Astrocyte (in vitro differentiated cells and primary cell): ENCODE results near the gene MBD3L4. TPM values are rescaled to one million over a fixed set of nuclear protein-coding genes. Genes with fewer than 3 reads are reported as not detected.
"Not testable (repeated sequence)": the region's sequence is repeated elsewhere in the genome, so short reads cannot be mapped to it uniquely, and the experiment has no call there.

Source experiments
- DNase-seq: peaks from one replicate; pipeline ENCODE4 v3.0.0-alpha.2; 2010; ENCODE audit warnings: low read depth
- FAIRE-seq: peaks from 2 replicates; lab custom pipeline; 2011; peaks lifted over from hg19 to GRCh38; lab: Jason Lieb, UNC
- H2AFZ ChIP-seq: 2 replicates; pipeline ENCODE4 v1.6.0; 2012; ENCODE audit warnings: low read depth, low read length, inconsistent platforms
- H3K27ac ChIP-seq: 2 replicates; pipeline ENCODE4 v1.5.1; 2011; ENCODE audit warnings: low read depth, low read length, inconsistent platforms
- H3K27me3 ChIP-seq: 2 replicates; pipeline ENCODE4 v1.6.0; 2011; ENCODE audit warnings: low read length, inconsistent platforms; ENCODE audit not compliant: insufficient read depth
- H3K36me3 ChIP-seq: 2 replicates; pipeline ENCODE4 v1.5.1; 2011; ENCODE audit warnings: low read length, inconsistent platforms; ENCODE audit not compliant: insufficient read depth
- H3K4me1 ChIP-seq: 2 replicates; pipeline ENCODE4 v1.5.1; 2011; ENCODE audit warnings: low read length, inconsistent platforms; ENCODE audit not compliant: insufficient read depth
- H3K4me2 ChIP-seq: 2 replicates; pipeline ENCODE4 v1.6.0; 2012; ENCODE audit warnings: low read length, inconsistent platforms
- H3K4me3 ChIP-seq: 2 replicates; pipeline ENCODE4 v1.5.1; 2011; ENCODE audit warnings: low read depth, mild to moderate bottlenecking, low read length, inconsistent platforms; ENCODE audit not compliant: insufficient read depth
- H3K79me2 ChIP-seq: 2 replicates; pipeline ENCODE4 v1.6.0; 2012; ENCODE audit warnings: mild to moderate bottlenecking, low read length, inconsistent platforms; ENCODE audit not compliant: insufficient read depth
- H3K9ac ChIP-seq: 2 replicates; pipeline ENCODE4 v1.6.0; 2012; ENCODE audit warnings: mild to moderate bottlenecking, low read length, inconsistent platforms
- H3K9me3 ChIP-seq: 2 replicates; pipeline ENCODE4 v1.5.1; 2012; ENCODE audit warnings: low read depth, mild to moderate bottlenecking, low read length, inconsistent platforms; ENCODE audit not compliant: insufficient read depth
- H4K20me1 ChIP-seq: 2 replicates; pipeline ENCODE4 v1.6.0; 2012; ENCODE audit warnings: low read length, inconsistent platforms; ENCODE audit not compliant: insufficient read depth
- H3K27ac Mint-ChIP-seq: one replicate; pipeline ENCODE4 v1.8.0; 2021; ENCODE audit warnings: mild to moderate bottlenecking, mixed read lengths; ENCODE audit not compliant: unreplicated experiment
- H3K27me3 Mint-ChIP-seq: one replicate; pipeline ENCODE4 v1.8.0; 2021; ENCODE audit warnings: low read depth, mixed read lengths; ENCODE audit not compliant: unreplicated experiment
- H3K36me3 Mint-ChIP-seq: one replicate; pipeline ENCODE4 v1.8.0; 2021; ENCODE audit warnings: low read depth, mixed read lengths; ENCODE audit not compliant: unreplicated experiment
- H3K4me1 Mint-ChIP-seq: one replicate; pipeline ENCODE4 v1.8.0; 2021; ENCODE audit warnings: low read depth, mixed read lengths; ENCODE audit not compliant: unreplicated experiment
- H3K4me3 Mint-ChIP-seq: one replicate; pipeline ENCODE4 v1.8.0; 2021; ENCODE audit warnings: mild to moderate bottlenecking, moderate library complexity, mixed read lengths; ENCODE audit not compliant: unreplicated experiment
- H3K9me3 Mint-ChIP-seq: one replicate; pipeline ENCODE4 v1.8.0; 2021; ENCODE audit warnings: mild to moderate bottlenecking, mixed read lengths; ENCODE audit not compliant: unreplicated experiment
- total RNA-seq: library from RNA; stranded (reverse); gene quantifications from 2 replicates; pipeline ENCODE4 v1.2.1, GENCODE V29; 2021

MBD3L4 gene
- total RNA-seq, 1 donor from 2014 or later: not detected

DNA sequence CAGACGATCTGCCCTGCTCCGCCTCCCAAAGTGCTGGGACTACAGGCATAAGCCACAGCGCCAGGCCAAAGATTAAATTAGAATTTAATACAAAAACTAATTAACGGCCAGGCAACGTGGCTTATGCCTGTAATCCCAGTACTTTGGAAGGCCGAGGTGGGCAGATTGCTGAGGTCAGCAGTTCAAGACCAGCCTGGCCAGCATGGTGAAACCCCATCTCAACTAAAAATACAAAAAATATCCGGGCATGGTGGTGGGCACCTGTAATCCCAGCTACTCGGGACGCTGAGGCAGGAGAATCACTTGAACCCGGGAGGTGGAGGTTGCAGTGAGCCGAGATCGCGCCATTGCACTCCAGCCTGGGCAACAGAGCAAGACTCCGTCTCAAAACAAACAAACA, 15.7 kb upstream of the MBD3L4 start:
- not testable (repeated sequence) for H3K9ac ChIP-seq, H2AFZ ChIP-seq, H3K9me3 Mint-ChIP-seq, H3K4me2 ChIP-seq, H3K4me1 Mint-ChIP-seq, H3K4me3 Mint-ChIP-seq, H3K27me3 Mint-ChIP-seq, H3K4me3 ChIP-seq, H3K36me3 ChIP-seq, H3K9me3 ChIP-seq, H3K27me3 ChIP-seq, H3K27ac Mint-ChIP-seq, H3K79me2 ChIP-seq, H4K20me1 ChIP-seq, H3K27ac ChIP-seq, H3K4me1 ChIP-seq, H3K36me3 Mint-ChIP-seq, DNase-seq, FAIRE-seq

DNA sequence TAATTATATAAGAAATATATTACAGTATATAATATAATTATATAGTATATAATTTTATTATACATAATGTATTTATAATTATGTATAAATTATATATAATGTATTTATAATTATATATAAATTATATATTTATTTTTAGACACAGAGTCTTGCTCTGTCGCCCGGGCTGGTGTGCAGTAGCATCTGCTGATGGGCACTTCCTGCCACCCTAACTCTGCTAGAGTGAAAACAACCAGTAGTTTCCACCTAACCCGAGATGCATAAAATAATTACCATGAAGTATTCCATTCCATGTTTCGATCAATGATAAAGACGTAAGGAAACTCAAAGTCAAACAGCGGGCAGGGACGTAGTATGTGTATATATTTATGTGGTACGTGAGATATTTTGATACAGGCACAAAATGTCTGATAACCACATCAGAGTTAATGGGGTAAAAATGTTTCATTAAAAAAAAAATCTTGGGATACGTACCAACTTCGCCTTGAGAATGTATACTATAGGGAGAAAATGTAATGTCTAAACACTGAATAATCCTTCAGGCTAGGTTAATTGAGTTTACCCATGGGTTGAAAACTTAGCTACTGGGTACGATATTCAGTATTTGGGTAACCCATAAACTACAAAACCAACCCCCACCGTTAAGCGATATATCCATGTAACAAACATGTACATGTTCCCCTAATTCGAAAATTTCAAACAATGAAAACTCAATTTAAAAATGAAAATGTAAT, 14.8 kb upstream of the MBD3L4 start:
- not testable (repeated sequence) for FAIRE-seq, H3K4me1 Mint-ChIP-seq

DNA sequence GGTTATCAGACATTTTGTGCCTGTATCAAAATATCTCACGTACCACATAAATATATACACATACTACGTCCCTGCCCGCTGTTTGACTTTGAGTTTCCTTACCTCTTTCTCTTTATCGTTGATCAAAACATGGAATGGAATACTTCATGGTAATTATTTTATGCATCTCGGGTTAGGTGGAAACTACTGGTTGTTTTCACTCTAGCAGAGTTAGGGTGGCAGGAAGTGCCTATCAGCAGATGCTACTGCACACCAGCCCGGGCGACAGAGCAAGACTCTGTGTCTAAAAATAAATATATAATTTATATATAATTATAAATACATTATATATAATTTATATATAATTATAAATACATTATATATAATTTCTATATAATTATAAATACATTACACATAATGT, 12.9 kb upstream of the MBD3L4 start:
- not testable (repeated sequence) for H3K4me2 ChIP-seq, H3K36me3 ChIP-seq, H3K27me3 Mint-ChIP-seq, H3K79me2 ChIP-seq, H3K4me1 ChIP-seq, FAIRE-seq, H3K27me3 ChIP-seq, H3K27ac ChIP-seq, H2AFZ ChIP-seq, DNase-seq, H3K4me3 Mint-ChIP-seq, H3K36me3 Mint-ChIP-seq, H3K9me3 Mint-ChIP-seq, H4K20me1 ChIP-seq, H3K9ac ChIP-seq, H3K27ac Mint-ChIP-seq, H3K4me1 Mint-ChIP-seq, H3K4me3 ChIP-seq, H3K9me3 ChIP-seq

More for the DNA sequence above, 14.8 kb upstream of the MBD3L4 start:
- not testable (repeated sequence) for H3K27ac Mint-ChIP-seq, H4K20me1 ChIP-seq, H3K4me3 ChIP-seq, DNase-seq, H3K27ac ChIP-seq, H3K9ac ChIP-seq, H3K4me3 Mint-ChIP-seq, H3K79me2 ChIP-seq, H3K27me3 ChIP-seq, H3K9me3 Mint-ChIP-seq, H3K4me1 ChIP-seq, H3K36me3 Mint-ChIP-seq, H3K4me2 ChIP-seq, H2AFZ ChIP-seq, H3K27me3 Mint-ChIP-seq, H3K9me3 ChIP-seq, H3K36me3 ChIP-seq

DNA sequence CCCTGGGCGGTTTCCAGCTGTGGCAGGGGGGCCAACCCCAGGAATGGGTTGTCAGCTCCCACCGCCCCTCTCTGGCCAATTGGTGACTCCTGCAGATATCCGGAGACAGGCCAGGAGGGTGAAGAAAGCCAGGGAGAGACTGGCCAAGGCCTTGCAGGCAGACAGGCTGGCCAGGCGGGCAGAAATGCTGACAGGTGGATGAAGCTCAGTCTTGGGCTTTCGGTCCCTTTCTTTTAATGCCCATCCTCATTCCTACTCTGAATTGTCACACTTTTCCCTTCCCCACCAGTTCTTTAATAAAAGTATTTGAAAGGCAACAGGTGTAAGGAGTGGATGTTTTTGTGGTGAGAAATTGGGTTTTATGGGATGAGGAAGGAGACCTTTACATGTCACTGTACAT, 11.4 kb upstream of the MBD3L4 start:
- H3K9me3 ChIP-seq, H3K27ac ChIP-seq, H2AFZ ChIP-seq, H3K9ac ChIP-seq, H3K36me3 ChIP-seq, H3K4me2 ChIP-seq, DNase-seq, H3K9me3 Mint-ChIP-seq, H3K27me3 Mint-ChIP-seq, H3K27ac Mint-ChIP-seq, H3K4me3 ChIP-seq, H3K4me3 Mint-ChIP-seq, H3K27me3 ChIP-seq, H4K20me1 ChIP-seq, H3K4me1 ChIP-seq, FAIRE-seq, H3K79me2 ChIP-seq, H3K4me1 Mint-ChIP-seq, H3K36me3 Mint-ChIP-seq: not testable (repeated sequence)

DNA sequence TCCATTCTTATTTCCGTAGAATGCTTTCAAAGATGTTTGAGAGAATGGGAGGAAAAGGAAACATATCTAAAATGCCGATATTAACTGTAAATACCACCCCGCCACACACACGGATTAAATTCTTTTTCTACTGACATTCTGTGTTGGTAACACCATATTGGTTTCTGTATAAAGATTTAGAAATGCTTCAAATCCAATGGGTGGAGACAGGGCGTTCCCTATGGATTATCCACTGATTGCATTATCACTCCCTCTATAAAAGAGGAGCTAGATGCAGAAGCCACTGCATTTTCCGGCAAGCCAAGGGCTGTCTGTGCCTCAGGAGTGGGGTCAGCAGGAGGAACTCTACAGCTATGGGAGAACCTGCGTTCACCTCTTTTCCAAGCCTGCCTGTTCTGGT, 9.0 kb upstream of the MBD3L4 start, which contains the start of gene MBD3L2:
Gene MBD3L2, plus strand, starts transcription at position 301 of the 400 bp plus-strand sequence. Its CDS starts 53 bp downstream, at position 354.
- not testable (repeated sequence) for H3K9me3 Mint-ChIP-seq, H3K36me3 ChIP-seq, FAIRE-seq, H3K9me3 ChIP-seq, H3K4me1 ChIP-seq, H3K27ac ChIP-seq, H3K9ac ChIP-seq, H3K4me2 ChIP-seq, H2AFZ ChIP-seq, H3K27me3 ChIP-seq, H4K20me1 ChIP-seq, H3K36me3 Mint-ChIP-seq, H3K4me3 ChIP-seq, DNase-seq, H3K27me3 Mint-ChIP-seq, H3K4me1 Mint-ChIP-seq, H3K79me2 ChIP-seq, H3K27ac Mint-ChIP-seq, H3K4me3 Mint-ChIP-seq

DNA sequence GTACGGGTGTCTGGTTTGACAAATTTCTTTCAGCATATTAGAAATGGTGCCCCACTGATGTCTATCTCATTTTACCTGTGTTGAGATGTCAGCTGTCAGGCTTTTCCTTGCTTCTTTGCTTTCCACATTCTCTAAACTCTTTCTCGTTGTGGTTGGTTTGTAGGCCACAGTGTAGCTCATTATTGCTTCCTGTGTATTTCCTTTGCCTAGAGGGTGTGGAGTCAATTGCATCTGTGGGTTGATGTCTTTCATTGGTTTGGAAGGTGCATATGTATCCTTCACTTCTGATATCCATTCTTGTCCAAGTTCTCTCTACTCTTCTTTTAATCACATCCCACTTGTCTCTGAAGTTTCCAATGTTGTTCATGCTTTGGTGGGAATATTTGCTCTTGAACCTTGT, 1.6 kb upstream of the MBD3L4 start:
- H3K36me3 ChIP-seq, H3K27me3 ChIP-seq, H3K4me1 Mint-ChIP-seq, H3K4me3 Mint-ChIP-seq, H3K27ac ChIP-seq, H3K9me3 Mint-ChIP-seq, H3K79me2 ChIP-seq, H3K4me3 ChIP-seq, H3K9me3 ChIP-seq, H3K27me3 Mint-ChIP-seq, DNase-seq, FAIRE-seq, H3K36me3 Mint-ChIP-seq, H2AFZ ChIP-seq, H4K20me1 ChIP-seq, H3K27ac Mint-ChIP-seq, H3K9ac ChIP-seq, H3K4me2 ChIP-seq, H3K4me1 ChIP-seq: not testable (repeated sequence)
